HG03103 (cell line): ENCODE data around the gene FCRLB.
A peak's percentile ranks its signal among the peaks of the same experiment; 100 is the strongest.
"Not testable (repeated sequence)": the region's sequence is repeated elsewhere in the genome, so short reads cannot be mapped to it uniquely, and the experiment has no call there.

Experiments
- ATAC-seq: cut with Tn5 transposase; IDR thresholded peaks from one replicate; pipeline ENCODE4 v1.9.1; 2021; ENCODE audit warnings: low read depth; ENCODE audit not compliant: unreplicated experiment

FCRLB gene

GRCh38 chr1:161720956-161721737, at the start of gene FCRLB:
Gene FCRLB (plus strand): TSS chr1:161721544. CDS start chr1:161722673, 1,129 bp downstream.
- ATAC-seq: no peak

- ATAC-seq: not testable (repeated sequence)
Observed at GRCh38 chr1:161673437-161673836, 47.9 kb upstream of the FCRLB start.

GRCh38 chr1:161674447-161674846, 46.9 kb upstream of the FCRLB start:
- not testable (repeated sequence) for ATAC-seq

- ATAC-seq: not testable (repeated sequence)
Observed at GRCh38 chr1:161674908-161675307, 46.4 kb upstream of the FCRLB start.

- no peak for ATAC-seq
Observed at GRCh38 chr1:161676441-161676840, 44.9 kb upstream of the FCRLB start.

GRCh38 chr1:161676958-161677689, 44.2 kb upstream of the FCRLB start:
- no peak for ATAC-seq

GRCh38 chr1:161678500-161678899, 42.8 kb upstream of the FCRLB start:
- no peak for ATAC-seq

GRCh38 chr1:161681879-161682278, 39.5 kb upstream of the FCRLB start:
- no peak for ATAC-seq

GRCh38 chr1:161688946-161689345, 32.4 kb upstream of the FCRLB start:
- no peak for ATAC-seq

GRCh38 chr1:161691846-161692245, 29.5 kb upstream of the FCRLB start:
- no peak for ATAC-seq

- ATAC-seq: not testable (repeated sequence)
Observed at GRCh38 chr1:161693020-161693712, 28.2 kb upstream of the FCRLB start.

GRCh38 chr1:161698302-161698701, 23.0 kb upstream of the FCRLB start:
- not testable (repeated sequence) for ATAC-seq

GRCh38 chr1:161702250-161702649, 19.1 kb upstream of the FCRLB start:
- ATAC-seq: no peak

- no peak for ATAC-seq
Observed at GRCh38 chr1:161705537-161705936, 15.8 kb upstream of the FCRLB start.

GRCh38 chr1:161706113-161706481, 15.2 kb upstream of the FCRLB start:
- ATAC-seq: no peak

- peak; percentile 55 for ATAC-seq
Observed at GRCh38 chr1:161706482-161707347, 14.6 kb upstream of the FCRLB start, which contains the start of gene FCRLA. Gene FCRLA (plus strand): TSS chr1:161707229. CDS start chr1:161707265, 36 bp downstream.

- ATAC-seq: no peak
Observed at GRCh38 chr1:161707503-161707902, 13.8 kb upstream of the FCRLB start.

- no peak for ATAC-seq
Observed at GRCh38 chr1:161709373-161709772, 12.0 kb upstream of the FCRLB start.

GRCh38 chr1:161710560-161710959, 10.8 kb upstream of the FCRLB start:
- ATAC-seq: no peak
